ENCODE data around the gene FZD4. TPM values are rescaled to one million over a fixed set of nuclear protein-coding genes. Genes with fewer than 3 reads are reported as not detected.

FZD4 gene
- total RNA-seq, 1 experiment from 2014 or later = 4.5 TPM

- Histone ChIP-seq H3K9ac (ENCODE audit: extremely low read depth, insufficient read length, low read length) (no peak overlapping the region), H2BK15ac (ENCODE audit: low read depth, low read length) (no peak overlapping the region), H2BK5ac (ENCODE audit: insufficient read length, low read length) (no peak overlapping the region), H3T11ph (ENCODE audit: low read length) (no peak overlapping the region), H2BK20ac (ENCODE audit: low read depth, low read length, poor library complexity, severe bottlenecking) (no peak overlapping the region), H3K56ac (ENCODE audit: insufficient read length, low read depth, low read length) (no peak overlapping the region), H3K4me2 (ENCODE audit: insufficient read depth, insufficient read length, low read length) (no peak overlapping the region), H3K79me1 (ENCODE audit: insufficient read depth, low read depth, low read length, poor library complexity, severe bottlenecking) (no peaks in the 10 kb centered on the region), H2BK120ac (ENCODE audit: low read depth, low read length, poor library complexity, severe bottlenecking) (no peak overlapping the region), H3K23me2 (ENCODE audit: insufficient read length, low read depth, low read length, poor library complexity, severe bottlenecking) (no peaks in the 10 kb centered on the region), H4K20me1 (ENCODE audit: control insufficient read depth, insufficient read depth, insufficient read length) (no peaks in the 10 kb centered on the region), H2BK12ac (ENCODE audit: insufficient read length, low read depth, low read length) (no peak overlapping the region), H2AK5ac (ENCODE audit: insufficient read length, low read length) (no peak overlapping the region), H3K4ac (ENCODE audit: low read depth, low read length) (no peak overlapping the region), H4K91ac (ENCODE audit: insufficient read length, low read depth, low read length) (no peak overlapping the region), H3K27ac (ENCODE audit: insufficient read length, low read depth, low read length) (no peak overlapping the region), H3K79me2 (ENCODE audit: insufficient read depth, low read length) (no peaks in the 10 kb centered on the region), H3K27me3 (ENCODE audit: insufficient read depth, low read length) (no peaks in the 10 kb centered on the region), H4K5ac (ENCODE audit: insufficient read length, low read depth, low read length) (no peak overlapping the region), H3K4me1 (ENCODE audit: insufficient read depth, low read length) (no peaks in the 10 kb centered on the region), H3K23ac (ENCODE audit: insufficient read length, low read depth, low read length) (no peak overlapping the region), H4K8ac (replicated peaks; ENCODE audit: insufficient read length, low read depth, low read length) (no peak overlapping the region), H2AFZ (ENCODE audit: low read length) (no peak overlapping the region), H3K14ac (ENCODE audit: insufficient read depth, low read length) (no peak overlapping the region), H3K9me3 (ENCODE audit: control insufficient read depth, low read depth, low read length) (no peaks in the 10 kb centered on the region), H3K18ac (ENCODE audit: insufficient read length, low read depth, low read length) (no peak overlapping the region)
- no peaks in the 10 kb centered on the region for H3K27me3 Mint-ChIP-seq (ENCODE audit: low read depth)
- DNase-seq = no peak
- no peaks in the 10 kb centered on the region for H3K4me1 Mint-ChIP-seq
- no peaks in the 10 kb centered on the region for H3K9me3 Mint-ChIP-seq
- no peaks in the 10 kb centered on the region for H3K36me3 Mint-ChIP-seq (ENCODE audit: insufficient read depth in 1 of 3, low read depth in 3 of 3)
- H3K4me3 Mint-ChIP-seq = no peak overlapping the region
- WGBS (ENCODE audit: extremely low coverage, insufficient read length, low lambda C conversion rate) = no CpG with 5 or more reads among the region's 3 CpGs
- TF ChIP-seq, protein P1, sequence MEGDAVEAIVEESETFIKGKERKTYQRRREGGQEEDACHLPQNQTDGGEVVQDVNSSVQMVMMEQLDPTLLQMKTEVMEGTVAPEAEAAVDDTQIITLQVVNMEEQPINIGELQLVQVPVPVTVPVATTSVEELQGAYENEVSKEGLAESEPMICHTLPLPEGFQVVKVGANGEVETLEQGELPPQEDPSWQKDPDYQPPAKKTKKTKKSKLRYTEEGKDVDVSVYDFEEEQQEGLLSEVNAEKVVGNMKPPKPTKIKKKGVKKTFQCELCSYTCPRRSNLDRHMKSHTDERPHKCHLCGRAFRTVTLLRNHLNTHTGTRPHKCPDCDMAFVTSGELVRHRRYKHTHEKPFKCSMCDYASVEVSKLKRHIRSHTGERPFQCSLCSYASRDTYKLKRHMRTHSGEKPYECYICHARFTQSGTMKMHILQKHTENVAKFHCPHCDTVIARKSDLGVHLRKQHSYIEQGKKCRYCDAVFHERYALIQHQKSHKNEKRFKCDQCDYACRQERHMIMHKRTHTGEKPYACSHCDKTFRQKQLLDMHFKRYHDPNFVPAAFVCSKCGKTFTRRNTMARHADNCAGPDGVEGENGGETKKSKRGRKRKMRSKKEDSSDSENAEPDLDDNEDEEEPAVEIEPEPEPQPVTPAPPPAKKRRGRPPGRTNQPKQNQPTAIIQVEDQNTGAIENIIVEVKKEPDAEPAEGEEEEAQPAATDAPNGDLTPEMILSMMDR (conservative IDR thresholded peaks at IDR 0.05) = no peak
- H3K27ac Mint-ChIP-seq = no peak overlapping the region
Observed at GRCh38 chr11:86905252-86905651, 49.9 kb downstream of the FZD4 start.
